Measurements from ENCODE around the gene RAPH1. TPM values are rescaled to one million over a fixed set of nuclear protein-coding genes. Genes with fewer than 3 reads are reported as not detected.
A peak's percentile ranks its signal among the peaks of the same experiment; 100 is the strongest.

Gene RAPH1
- total RNA-seq, 4 donors from 2014 or later = 17.1 to 39.6 (median 21.7) TPM

- H3K4me3 ChIP-seq = no peak overlapping the region
- peaks cover 0 to 29% (median 11%) of the 10 kb centered on the region in 3 donors for H3K4me1 ChIP-seq
- no peaks in the 10 kb centered on the region for H3K36me3 ChIP-seq
- peak; percentile 61 for ATAC-seq
- H3K27me3 ChIP-seq = no peaks in the 10 kb centered on the region
- no peak for TF ChIP-seq POLR2A (IDR thresholded peaks at IDR 0.05)
- no peak for TF ChIP-seq CTCF (IDR thresholded peaks at IDR 0.05)
- no peak for TF ChIP-seq EP300 (IDR thresholded peaks at IDR 0.05)
- no peak for TF ChIP-seq POLR2AphosphoS5 (IDR thresholded peaks at IDR 0.05)
- peak overlapping the region; percentile 18 to 65 (median 58) for H3K27ac ChIP-seq
- WGBS, 2 donors (ENCODE audit: low coverage in 1 of 2) = 50 to 56% methylated on average over 3 of the region's 3 CpGs
- no peaks in the 10 kb centered on the region for H3K9me3 ChIP-seq
Observed at GRCh38 chr2:203360833-203361430, 174.2 kb downstream of the RAPH1 start.

- Histone ChIP-seq H3K27me3 (no peaks in the 10 kb centered on the region), H3K27ac (no peak overlapping the region), H3K4me1 (peaks cover 0 to 29% (median 11%) of the 10 kb centered on the region in 3 donors), H3K9me3 (no peaks in the 10 kb centered on the region), H3K36me3 (no peaks in the 10 kb centered on the region), H3K4me3 (no peak overlapping the region)
- 83 to 100% methylated on average over 1 of the region's 1 CpG for WGBS, 2 donors (ENCODE audit: low coverage in 1 of 2)
- no peak for TF ChIP-seq CTCF (IDR thresholded peaks at IDR 0.05)
- no peak for TF ChIP-seq EP300 (IDR thresholded peaks at IDR 0.05)
- no peak for TF ChIP-seq POLR2AphosphoS5 (IDR thresholded peaks at IDR 0.05)
- ATAC-seq = no peak
Observed at GRCh38 chr2:203359450-203359849, 175.7 kb downstream of the RAPH1 start.

- Histone ChIP-seq H3K27ac (no peak overlapping the region), H3K4me1 (no peaks in the 10 kb centered on the region), H3K4me3 (no peak overlapping the region), H3K9me3 (no peaks in the 10 kb centered on the region), H3K27me3 (no peaks in the 10 kb centered on the region), H3K36me3 (peaks cover 0 to 3% of the 10 kb centered on the region in 2 donors)
- TF ChIP-seq CTCF (IDR thresholded peaks at IDR 0.05) = no peak
- TF ChIP-seq POLR2AphosphoS5 (IDR thresholded peaks at IDR 0.05) = no peak
- TF ChIP-seq EP300 (IDR thresholded peaks at IDR 0.05) = no peak
- TF ChIP-seq POLR2A (IDR thresholded peaks at IDR 0.05) = no peak
- ATAC-seq = no peak
- 50 to 81% methylated on average over 1 to 3 of the region's 3 CpGs for WGBS, 2 donors (ENCODE audit: low coverage in 1 of 2)
Observed at GRCh38 chr2:203354966-203355365, 180.1 kb downstream of the RAPH1 start.

- 96 to 98% methylated on average over 4 to 5 of the region's 5 CpGs for WGBS, 2 donors (ENCODE audit: low coverage in 1 of 2)
- Histone ChIP-seq H3K36me3 (peaks cover 0 to 3% of the 10 kb centered on the region in 2 donors), H3K4me1 (peaks cover 0 to 3% (median 0%) of the 10 kb centered on the region in 3 donors), H3K4me3 (no peak overlapping the region), H3K9me3 (no peaks in the 10 kb centered on the region), H3K27me3 (no peaks in the 10 kb centered on the region), H3K27ac (no peak overlapping the region)
- ATAC-seq = no peak
- TF ChIP-seq EP300 (IDR thresholded peaks at IDR 0.05) (no peak), CTCF (IDR thresholded peaks at IDR 0.05) (no peak), POLR2A (IDR thresholded peaks at IDR 0.05) (no peak), POLR2AphosphoS5 (IDR thresholded peaks at IDR 0.05) (no peak)
Observed at GRCh38 chr2:203352604-203353255, 182.4 kb downstream of the RAPH1 start.

- Histone ChIP-seq H3K4me3 (no peak overlapping the region), H3K27me3 (no peaks in the 10 kb centered on the region), H3K4me1 (peaks cover 0 to 10% (median 0%) of the 10 kb centered on the region in 3 donors), H3K27ac (no peak overlapping the region), H3K9me3 (no peaks in the 10 kb centered on the region), H3K36me3 (peaks cover 0 to 18% of the 10 kb centered on the region in 2 donors)
- ATAC-seq = no peak
- TF ChIP-seq POLR2A (IDR thresholded peaks at IDR 0.05) (no peak), CTCF (IDR thresholded peaks at IDR 0.05) (no peak), POLR2AphosphoS5 (IDR thresholded peaks at IDR 0.05) (no peak), EP300 (IDR thresholded peaks at IDR 0.05) (no peak)
- WGBS, 2 donors (ENCODE audit: low coverage in 1 of 2) = 41 to 71% methylated on average over 4 of the region's 4 CpGs
Observed at GRCh38 chr2:203347375-203347774, 187.7 kb downstream of the RAPH1 start.

All from gastroesophageal sphincter (tissue), 4 donors.